ENCODE data around the gene MANBA.

DNA sequence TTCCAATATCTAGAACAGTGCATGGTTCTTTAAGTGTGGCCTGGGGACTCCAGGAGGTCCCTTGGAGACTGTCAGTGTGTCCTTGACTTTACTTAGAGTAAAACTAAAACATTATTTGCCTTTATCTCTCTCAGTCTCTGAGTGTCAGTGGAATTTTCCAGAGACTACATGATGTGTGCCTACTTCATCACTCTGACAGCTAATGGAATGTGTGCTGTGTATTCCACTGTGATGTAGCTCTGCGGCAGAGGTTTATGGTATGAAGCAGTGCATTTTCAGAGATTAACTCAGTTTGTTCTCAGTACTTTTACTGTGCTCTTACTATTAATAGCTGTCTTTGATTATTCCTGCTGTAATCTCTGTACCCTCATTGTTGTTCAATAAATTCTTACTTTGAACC lies 85.6 kb downstream of the MANBA start:
- TF ChIP-seq POLR2A (IDR thresholded peaks at IDR 0.05; ENCODE audit: low read length) = no peak
- no peak for TF ChIP-seq GATA1 (IDR thresholded peaks at IDR 0.05; ENCODE audit: low read depth, low read length)
